HG02884 (cell line): ENCODE measurements around the gene KIF1C.
"Not testable (repeated sequence)": the region's sequence is repeated elsewhere in the genome, so short reads cannot be mapped to it uniquely, and the experiment has no call there.

ENCODE experiments used
- ATAC-seq: cut with Tn5 transposase; IDR thresholded peaks from one replicate; pipeline ENCODE4 v1.9.1; 2021; ENCODE audit warnings: mild to moderate bottlenecking, moderate library complexity; ENCODE audit not compliant: unreplicated experiment

The KIF1C gene

GRCh38 chr17:5042157-5043022 is 44.6 kb downstream of the KIF1C start:
- no peak for ATAC-seq

GRCh38 chr17:5043524-5043923 is 45.8 kb downstream of the KIF1C start:
- ATAC-seq: no peak

DNA sequence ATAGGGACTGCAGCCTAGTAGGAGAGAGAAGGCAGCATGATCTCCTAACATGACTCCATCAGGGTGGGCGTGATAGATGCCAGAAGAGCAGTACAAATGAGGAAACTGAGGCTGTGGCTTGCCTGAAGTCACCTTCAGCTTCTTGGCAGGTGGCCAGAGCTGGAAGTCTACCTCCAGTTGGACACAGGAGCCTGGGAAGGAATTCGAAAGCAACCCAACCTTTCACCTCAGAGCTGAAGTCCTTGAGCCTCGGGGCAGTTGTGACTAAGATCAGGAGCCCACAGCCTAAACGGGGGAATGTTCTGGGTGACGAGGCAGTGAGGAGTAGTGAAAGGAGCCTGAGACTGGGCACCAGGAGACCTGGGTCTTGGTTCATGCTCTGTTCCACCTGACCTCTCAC is 46.9 kb downstream of the KIF1C start:
- ATAC-seq: no peak

GRCh38 chr17:5045496-5045895 is 47.7 kb downstream of the KIF1C start:
- ATAC-seq: no peak

GRCh38 chr17:5047446-5047845 is 49.7 kb downstream of the KIF1C start:
- ATAC-seq: no peak

- no peak for ATAC-seq
Observed at GRCh38 chr17:5049314-5049841, 51.6 kb downstream of the KIF1C start.

DNA sequence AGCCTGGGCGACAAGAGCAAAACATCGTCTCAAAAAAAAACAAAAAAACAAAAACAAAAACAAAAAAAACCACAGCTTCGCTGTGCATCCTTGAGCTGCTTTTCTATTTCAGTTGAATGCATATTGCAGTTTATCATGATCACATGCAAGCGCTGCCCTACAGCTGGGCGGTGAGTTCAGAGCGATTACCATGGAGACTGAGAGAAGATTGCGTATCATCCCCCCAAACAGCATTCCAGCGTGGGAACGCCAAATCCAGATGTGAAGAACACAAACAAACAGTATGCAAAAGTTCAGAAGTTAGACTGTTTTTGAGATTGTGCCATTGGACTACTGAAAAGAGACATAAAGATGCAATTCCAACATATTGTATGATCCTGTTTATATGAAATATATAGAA is 52.5 kb downstream of the KIF1C start:
- no peak for ATAC-seq

- no peak for ATAC-seq
Observed at GRCh38 chr17:5055543-5055942, 57.8 kb downstream of the KIF1C start.

GRCh38 chr17:5065227-5065744 is 67.5 kb downstream of the KIF1C start:
- ATAC-seq: no peak

DNA sequence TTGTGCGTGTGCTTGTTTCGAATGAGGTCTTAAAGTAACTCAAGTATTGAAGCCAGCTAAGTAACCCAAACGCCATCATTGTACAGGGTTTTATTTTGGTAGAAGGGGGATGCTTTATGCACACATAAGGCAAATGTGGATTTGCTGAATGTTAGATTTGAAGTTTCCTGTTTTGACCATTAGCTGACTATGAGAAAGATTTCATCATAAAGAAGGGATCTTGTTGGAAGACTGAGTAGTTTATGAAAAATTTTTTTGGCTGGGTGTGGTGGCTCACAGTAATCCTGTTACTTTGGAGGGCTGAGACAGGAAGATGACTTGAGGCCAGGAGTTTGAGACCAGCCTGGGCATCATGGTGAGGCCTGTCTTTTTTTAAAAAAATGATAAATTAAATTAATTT is 70.5 kb downstream of the KIF1C start:
- no peak for ATAC-seq

- no peak for ATAC-seq
Observed at GRCh38 chr17:5069724-5070123, 72.0 kb downstream of the KIF1C start.

- ATAC-seq: not testable (repeated sequence)
Observed at GRCh38 chr17:5075472-5075871, 77.7 kb downstream of the KIF1C start.

- not testable (repeated sequence) for ATAC-seq
Observed at GRCh38 chr17:5077275-5077674, 79.5 kb downstream of the KIF1C start.

- ATAC-seq: no peak
Observed at GRCh38 chr17:5077781-5078105, 80.0 kb downstream of the KIF1C start.
